Measurements from ENCODE around the gene ASF1B.

DNA sequence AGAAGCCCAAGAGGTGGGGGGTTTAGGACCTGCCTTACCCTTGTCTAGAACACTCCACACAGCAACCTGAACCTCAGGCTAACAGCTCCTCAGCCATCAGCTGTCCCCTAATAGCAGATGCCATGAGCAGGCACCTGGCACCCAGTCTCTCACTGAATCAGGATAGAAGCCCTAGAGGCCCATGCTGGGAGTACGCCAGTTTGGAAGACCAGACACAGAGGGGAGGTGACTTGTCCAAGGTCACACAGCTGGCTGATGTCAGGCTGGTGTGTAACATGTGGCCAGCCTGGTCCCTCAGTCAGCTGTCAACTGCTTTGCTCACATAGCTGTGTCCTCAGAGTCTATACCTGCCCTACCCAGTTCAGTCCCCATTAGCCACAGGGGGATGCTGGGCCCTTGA lies 33.1 kb downstream of the ASF1B start:
- TF ChIP-seq CEBPB (IDR thresholded peaks at IDR 0.05) (no peak), ZBTB7A (IDR thresholded peaks at IDR 0.05; ENCODE audit: low read depth) (no peak), TEAD4 (IDR thresholded peaks at IDR 0.05) (no peak), YY1 (IDR thresholded peaks at IDR 0.05; ENCODE audit: low read depth) (no peak), EP300 (IDR thresholded peaks at IDR 0.05; ENCODE audit: borderline replicate concordance) (no peak), CREB1 (IDR thresholded peaks at IDR 0.05; ENCODE audit: low read depth) (no peak), NFIC (IDR thresholded peaks at IDR 0.05) (no peak)
- TF ChIP-seq, protein P1, sequence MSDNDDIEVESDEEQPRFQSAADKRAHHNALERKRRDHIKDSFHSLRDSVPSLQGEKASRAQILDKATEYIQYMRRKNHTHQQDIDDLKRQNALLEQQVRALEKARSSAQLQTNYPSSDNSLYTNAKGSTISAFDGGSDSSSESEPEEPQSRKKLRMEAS (IDR thresholded peaks at IDR 0.05) = no peak
- TF ChIP-seq, protein P2, sequence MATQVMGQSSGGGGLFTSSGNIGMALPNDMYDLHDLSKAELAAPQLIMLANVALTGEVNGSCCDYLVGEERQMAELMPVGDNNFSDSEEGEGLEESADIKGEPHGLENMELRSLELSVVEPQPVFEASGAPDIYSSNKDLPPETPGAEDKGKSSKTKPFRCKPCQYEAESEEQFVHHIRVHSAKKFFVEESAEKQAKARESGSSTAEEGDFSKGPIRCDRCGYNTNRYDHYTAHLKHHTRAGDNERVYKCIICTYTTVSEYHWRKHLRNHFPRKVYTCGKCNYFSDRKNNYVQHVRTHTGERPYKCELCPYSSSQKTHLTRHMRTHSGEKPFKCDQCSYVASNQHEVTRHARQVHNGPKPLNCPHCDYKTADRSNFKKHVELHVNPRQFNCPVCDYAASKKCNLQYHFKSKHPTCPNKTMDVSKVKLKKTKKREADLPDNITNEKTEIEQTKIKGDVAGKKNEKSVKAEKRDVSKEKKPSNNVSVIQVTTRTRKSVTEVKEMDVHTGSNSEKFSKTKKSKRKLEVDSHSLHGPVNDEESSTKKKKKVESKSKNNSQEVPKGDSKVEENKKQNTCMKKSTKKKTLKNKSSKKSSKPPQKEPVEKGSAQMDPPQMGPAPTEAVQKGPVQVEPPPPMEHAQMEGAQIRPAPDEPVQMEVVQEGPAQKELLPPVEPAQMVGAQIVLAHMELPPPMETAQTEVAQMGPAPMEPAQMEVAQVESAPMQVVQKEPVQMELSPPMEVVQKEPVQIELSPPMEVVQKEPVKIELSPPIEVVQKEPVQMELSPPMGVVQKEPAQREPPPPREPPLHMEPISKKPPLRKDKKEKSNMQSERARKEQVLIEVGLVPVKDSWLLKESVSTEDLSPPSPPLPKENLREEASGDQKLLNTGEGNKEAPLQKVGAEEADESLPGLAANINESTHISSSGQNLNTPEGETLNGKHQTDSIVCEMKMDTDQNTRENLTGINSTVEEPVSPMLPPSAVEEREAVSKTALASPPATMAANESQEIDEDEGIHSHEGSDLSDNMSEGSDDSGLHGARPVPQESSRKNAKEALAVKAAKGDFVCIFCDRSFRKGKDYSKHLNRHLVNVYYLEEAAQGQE (IDR thresholded peaks at IDR 0.05; ENCODE audit: low read depth) = no peak
